ENCODE data around the gene PEX19. TPM values are rescaled to one million over a fixed set of nuclear protein-coding genes. Genes with fewer than 3 reads are reported as not detected.

PEX19 gene, protein sequence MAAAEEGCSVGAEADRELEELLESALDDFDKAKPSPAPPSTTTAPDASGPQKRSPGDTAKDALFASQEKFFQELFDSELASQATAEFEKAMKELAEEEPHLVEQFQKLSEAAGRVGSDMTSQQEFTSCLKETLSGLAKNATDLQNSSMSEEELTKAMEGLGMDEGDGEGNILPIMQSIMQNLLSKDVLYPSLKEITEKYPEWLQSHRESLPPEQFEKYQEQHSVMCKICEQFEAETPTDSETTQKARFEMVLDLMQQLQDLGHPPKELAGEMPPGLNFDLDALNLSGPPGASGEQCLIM
- total RNA-seq (10 to 100 TPM; 56.1 to 57.5 TPM), polyA plus RNA-seq (47.7 TPM)

- no peaks in the 10 kb centered on the region for H3K9me3 ChIP-seq (ENCODE audit: low read length)
- ChIA-PET POLR2A (interaction anchor here (0.6 to 1.9 kb wide), 8 partner anchors 21 to 186 kb away, joined by 3 to 35 read pairs (median 5); partner anchors contain the start of genes DCAF8 and IGSF8), CTCF (interaction anchor here (0.9 to 2.4 kb wide), 9 partner anchors 7 to 92 kb away, joined by 3 to 8 read pairs (median 4); partner anchors contain the start of gene DCAF8)
- H3K36me3 Mint-ChIP-seq, result peaks cover 3 to 56% (median 11%) of the 10 kb centered on the region in 3 donors
- H3K27ac Mint-ChIP-seq, result peak within 1 kb of the TSS; percentile 86 to 98 (median 96)
- peaks cover 23 to 38% (median 33%) of the 10 kb centered on the region in 3 donors for H3K4me1 Mint-ChIP-seq
- no peaks in the 10 kb centered on the region for H3K9me3 Mint-ChIP-seq
- H3K27me3 ChIP-seq (ENCODE audit: insufficient read depth, low read length, poor library complexity, severe bottlenecking), result no peaks in the 10 kb centered on the region
- H3K27ac ChIP-seq (ENCODE audit: low read depth, low read length), result peak within 1 kb of the TSS; percentile 76
- H3K4me3 Mint-ChIP-seq, result peak within 1 kb of the TSS; percentile 93 to 100 (median 99)
- peaks cover 0 to 2% of the 10 kb centered on the region in 2 donors for H3K27me3 Mint-ChIP-seq
- DNase-seq, result peak; percentile 88 to 95 (median 90)
- peak within 1 kb of the TSS; percentile 95 for H3K4me3 ChIP-seq (ENCODE audit: low read length)
- peaks cover 26% of the 10 kb centered on the region for H3K4me1 ChIP-seq (ENCODE audit: insufficient read depth, low read length)
- peaks cover 33% of the 10 kb centered on the region for H3K36me3 ChIP-seq (ENCODE audit: insufficient read depth, low read length)
Observed at GRCh38 chr1:160284782-160285344, at the start of gene PEX19. Gene PEX19 (minus strand): TSS chr1:160285133. CDS start chr1:160285124, 9 bp downstream.

GRCh38 chr1:160332516-160332915 lies 47.6 kb upstream of the PEX19 start:
- POLR2A ChIA-PET, result no interaction called here

GRCh38 chr1:160330119-160330518 lies 45.2 kb upstream of the PEX19 start:
- H3K9me3 ChIP-seq (ENCODE audit: low read length), result no peaks in the 10 kb centered on the region
- no peak for DNase-seq
- peaks cover 73% of the 10 kb centered on the region for H3K36me3 ChIP-seq (ENCODE audit: insufficient read depth, low read length)
- no peak overlapping the region for H3K4me3 ChIP-seq (ENCODE audit: low read length)
- H3K4me1 ChIP-seq (ENCODE audit: insufficient read depth, low read length), result no peaks in the 10 kb centered on the region
- H3K27me3 Mint-ChIP-seq, result no peaks in the 10 kb centered on the region
- H3K4me3 Mint-ChIP-seq, result no peak overlapping the region
- H3K9me3 Mint-ChIP-seq, result no peaks in the 10 kb centered on the region
- H3K36me3 Mint-ChIP-seq, result peaks cover 5 to 89% (median 25%) of the 10 kb centered on the region in 3 donors
- no peaks in the 10 kb centered on the region for H3K27me3 ChIP-seq (ENCODE audit: insufficient read depth, low read length, poor library complexity, severe bottlenecking)
- ChIA-PET CTCF (interaction anchor here (1.8 to 2.3 kb wide), 2 partner anchors 9 to 39 kb away, joined by 6 to 7 read pairs; no protein-coding TSS in a partner anchor), POLR2A (no interaction called here)
- peaks cover 0 to 7% (median 4%) of the 10 kb centered on the region in 3 donors for H3K4me1 Mint-ChIP-seq
- peak overlapping the region in 1 of 8 donors; percentile 51 for H3K27ac Mint-ChIP-seq
- no peak overlapping the region for H3K27ac ChIP-seq (ENCODE audit: low read depth, low read length)

More at GRCh38 chr1:160332516-160332915, 47.6 kb upstream of the PEX19 start:
- no peak for DNase-seq
- Histone ChIP-seq H3K4me1 (ENCODE audit: insufficient read depth, low read length) (no peaks in the 10 kb centered on the region), H3K27me3 (ENCODE audit: insufficient read depth, low read length, poor library complexity, severe bottlenecking) (no peaks in the 10 kb centered on the region), H3K9me3 (ENCODE audit: low read length) (no peaks in the 10 kb centered on the region), H3K4me3 (ENCODE audit: low read length) (no peak overlapping the region), H3K36me3 (ENCODE audit: insufficient read depth, low read length) (peaks cover 55% of the 10 kb centered on the region), H3K27ac (ENCODE audit: low read depth, low read length) (no peak overlapping the region)
- Mint-ChIP-seq H3K4me1 (peaks cover 5 to 14% (median 7%) of the 10 kb centered on the region in 3 donors), H3K36me3 (peaks cover 4 to 86% (median 16%) of the 10 kb centered on the region in 3 donors), H3K27me3 (no peaks in the 10 kb centered on the region), H3K9me3 (no peaks in the 10 kb centered on the region), H3K27ac (peak overlapping the region in 1 of 8 donors; percentile 36), H3K4me3 (no peak overlapping the region)
- CTCF ChIA-PET, result interaction anchor here (0.9 kb wide), 1 partner anchor 139 kb away, joined by 3 read pairs; no protein-coding TSS in a partner anchor

DNA sequence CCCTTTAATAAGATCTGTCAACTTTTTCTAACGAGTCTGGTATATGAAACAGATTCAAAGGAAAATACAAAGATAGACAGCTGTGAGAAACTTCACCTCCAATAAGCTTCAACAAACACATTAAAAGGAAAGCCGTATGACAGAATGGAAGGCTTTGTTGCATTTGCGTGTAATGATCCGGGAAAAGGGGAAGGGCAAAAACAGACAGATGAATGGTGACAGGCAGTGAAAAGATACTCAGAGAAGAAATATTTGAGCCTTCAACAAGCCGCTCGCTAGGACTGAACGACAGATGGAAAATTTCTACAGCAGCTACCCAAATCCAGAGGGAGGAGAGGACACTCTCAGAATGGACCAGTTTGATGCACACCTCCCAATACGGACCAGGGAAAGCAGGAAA lies 43.3 kb upstream of the PEX19 start:
- no peaks in the 10 kb centered on the region for H3K4me1 ChIP-seq (ENCODE audit: insufficient read depth, low read length)
- no peaks in the 10 kb centered on the region for H3K9me3 ChIP-seq (ENCODE audit: low read length)
- Mint-ChIP-seq H3K9me3 (no peaks in the 10 kb centered on the region), H3K4me1 (peaks cover 3 to 7% (median 4%) of the 10 kb centered on the region in 3 donors), H3K27me3 (no peaks in the 10 kb centered on the region), H3K36me3 (peaks cover 11 to 84% (median 25%) of the 10 kb centered on the region in 3 donors), H3K4me3 (no peak overlapping the region), H3K27ac (peak overlapping the region in 3 of 8 donors; percentile 6 to 50 (median 36))
- no peak overlapping the region for H3K4me3 ChIP-seq (ENCODE audit: low read length)
- DNase-seq, result no peak
- CTCF ChIA-PET, result interaction anchor here (0.9 to 2.3 kb wide), 3 partner anchors 8 to 37 kb away, joined by 3 to 7 read pairs (median 3); no protein-coding TSS in a partner anchor
- peaks cover 62% of the 10 kb centered on the region for H3K36me3 ChIP-seq (ENCODE audit: insufficient read depth, low read length)
- H3K27ac ChIP-seq (ENCODE audit: low read depth, low read length), result no peak overlapping the region
- H3K27me3 ChIP-seq (ENCODE audit: insufficient read depth, low read length, poor library complexity, severe bottlenecking), result no peaks in the 10 kb centered on the region
- POLR2A ChIA-PET, result no interaction called here

- Mint-ChIP-seq H3K27me3 (no peaks in the 10 kb centered on the region), H3K36me3 (peaks cover 12 to 85% (median 27%) of the 10 kb centered on the region in 3 donors), H3K9me3 (no peaks in the 10 kb centered on the region), H3K4me3 (no peak overlapping the region), H3K4me1 (peaks cover 7 to 21% (median 16%) of the 10 kb centered on the region in 3 donors), H3K27ac (peak overlapping the region in 1 of 8 donors; percentile 50)
- no peaks in the 10 kb centered on the region for H3K4me1 ChIP-seq (ENCODE audit: insufficient read depth, low read length)
- no peak overlapping the region for H3K4me3 ChIP-seq (ENCODE audit: low read length)
- CTCF ChIA-PET, result no interaction called here
- no peaks in the 10 kb centered on the region for H3K9me3 ChIP-seq (ENCODE audit: low read length)
- no peaks in the 10 kb centered on the region for H3K27me3 ChIP-seq (ENCODE audit: insufficient read depth, low read length, poor library complexity, severe bottlenecking)
- H3K27ac ChIP-seq (ENCODE audit: low read depth, low read length), result no peak overlapping the region
- POLR2A ChIA-PET, result no interaction called here
- no peak for DNase-seq
- peaks cover 51% of the 10 kb centered on the region for H3K36me3 ChIP-seq (ENCODE audit: insufficient read depth, low read length)
Observed at GRCh38 chr1:160326418-160326817, 41.5 kb upstream of the PEX19 start.

DNA sequence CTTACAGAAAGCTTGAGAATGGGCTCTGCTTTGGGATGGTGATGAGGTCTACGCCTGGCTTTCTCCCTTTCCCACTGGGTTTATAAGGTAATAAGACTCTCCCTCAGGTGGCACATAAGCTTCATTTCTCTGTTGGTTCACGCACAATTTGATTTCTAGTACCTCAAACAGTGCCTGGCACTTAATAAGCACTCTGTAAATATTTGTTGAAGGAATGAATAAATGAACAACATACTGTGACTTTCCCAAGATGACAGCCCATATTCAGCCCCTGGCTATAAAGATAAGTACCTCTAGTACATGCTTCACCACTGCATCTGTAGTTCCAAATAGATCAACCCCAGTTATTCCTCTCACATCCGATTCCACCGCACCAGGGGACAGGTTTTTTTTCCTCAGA lies 40.3 kb upstream of the PEX19 start:
- Histone ChIP-seq H3K36me3 (ENCODE audit: insufficient read depth, low read length) (peaks cover 41% of the 10 kb centered on the region), H3K27ac (ENCODE audit: low read depth, low read length) (no peak overlapping the region), H3K4me3 (ENCODE audit: low read length) (no peak overlapping the region), H3K4me1 (ENCODE audit: insufficient read depth, low read length) (no peaks in the 10 kb centered on the region), H3K9me3 (ENCODE audit: low read length) (no peaks in the 10 kb centered on the region), H3K27me3 (ENCODE audit: insufficient read depth, low read length, poor library complexity, severe bottlenecking) (no peaks in the 10 kb centered on the region)
- ChIA-PET CTCF (interaction anchor here (3.5 kb wide), 1 partner anchor 34 kb away, joined by 8 read pairs; no protein-coding TSS in a partner anchor), POLR2A (interaction anchor here (0.7 kb wide), 1 partner anchor 14 kb away, joined by 4 read pairs; no protein-coding TSS in a partner anchor)
- peak overlapping the region in 5 of 8 donors; percentile 29 to 70 (median 46) for H3K27ac Mint-ChIP-seq
- H3K27me3 Mint-ChIP-seq, result no peaks in the 10 kb centered on the region
- H3K4me3 Mint-ChIP-seq, result no peak overlapping the region
- no peaks in the 10 kb centered on the region for H3K9me3 Mint-ChIP-seq
- peaks cover 14 to 32% (median 26%) of the 10 kb centered on the region in 3 donors for H3K4me1 Mint-ChIP-seq
- no peak for DNase-seq
- H3K36me3 Mint-ChIP-seq, result peaks cover 9 to 84% (median 29%) of the 10 kb centered on the region in 3 donors

GRCh38 chr1:160322831-160323230 lies 37.9 kb upstream of the PEX19 start:
- H3K27ac Mint-ChIP-seq, result peak overlapping the region in 2 of 8 donors; percentile 17 to 29
- Histone ChIP-seq H3K27me3 (ENCODE audit: insufficient read depth, low read length, poor library complexity, severe bottlenecking) (no peaks in the 10 kb centered on the region), H3K4me1 (ENCODE audit: insufficient read depth, low read length) (no peaks in the 10 kb centered on the region), H3K36me3 (ENCODE audit: insufficient read depth, low read length) (peaks cover 37% of the 10 kb centered on the region), H3K4me3 (ENCODE audit: low read length) (no peak overlapping the region), H3K9me3 (ENCODE audit: low read length) (no peaks in the 10 kb centered on the region), H3K27ac (ENCODE audit: low read depth, low read length) (no peak overlapping the region)
- peaks cover 16 to 82% (median 34%) of the 10 kb centered on the region in 3 donors for H3K36me3 Mint-ChIP-seq
- no peaks in the 10 kb centered on the region for H3K9me3 Mint-ChIP-seq
- no peak overlapping the region for H3K4me3 Mint-ChIP-seq
- ChIA-PET POLR2A (no interaction called here), CTCF (interaction anchor here (3.5 kb wide), 1 partner anchor 31 kb away, joined by 8 read pairs; no protein-coding TSS in a partner anchor)
- H3K27me3 Mint-ChIP-seq, result no peaks in the 10 kb centered on the region
- no peak for DNase-seq
- peaks cover 25 to 44% (median 42%) of the 10 kb centered on the region in 3 donors for H3K4me1 Mint-ChIP-seq

Data from CD8-positive, alpha-beta memory T cell (primary cell).